Epithelial cell of prostate (primary cell): ENCODE measurements around the gene RESP18.
"Not testable (repeated sequence)": the region's sequence is repeated elsewhere in the genome, so short reads cannot be mapped to it uniquely, and the experiment has no call there.

ENCODE experiments used
- DNase-seq: peaks from one replicate; pipeline ENCODE4 v3.0.0-alpha.2; 2011; ENCODE audit warnings: low read depth, low spot score
- H3K27ac ChIP-seq: fragments of 450-650 bp; 2 replicates; pipeline ENCODE4 v1.5.1; 2017; ENCODE audit warnings: mild to moderate bottlenecking

RESP18 gene

GRCh38 chr2:219294356-219295351 lies 37.9 kb downstream of the RESP18 start:
- no peak for DNase-seq
- no peak overlapping the region for H3K27ac ChIP-seq

DNA sequence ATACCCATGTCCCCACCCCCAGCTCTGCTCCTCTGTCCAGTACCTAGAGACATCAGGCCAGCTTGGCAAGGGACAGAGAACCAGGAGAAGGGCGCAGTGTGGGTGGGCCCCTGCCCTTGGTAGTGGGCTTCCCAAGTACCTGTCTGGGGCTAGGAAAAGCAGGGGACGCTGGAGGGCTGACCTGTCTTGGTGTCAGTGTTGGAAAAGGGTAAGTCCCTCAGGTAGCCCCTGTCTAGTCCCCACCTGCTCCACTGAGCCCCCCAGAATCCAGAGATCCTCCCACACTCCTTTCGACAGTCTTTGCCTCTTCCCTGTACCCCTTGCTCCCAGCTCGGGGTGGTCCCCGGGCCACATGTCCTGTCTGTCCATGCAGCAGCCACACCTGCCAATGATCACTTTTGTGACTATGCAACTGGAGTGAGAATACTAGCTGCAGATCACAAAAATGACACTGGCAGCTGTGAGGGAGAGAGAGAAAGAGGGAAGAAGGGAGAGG lies 38.8 kb downstream of the RESP18 start:
- no peak overlapping the region for H3K27ac ChIP-seq
- DNase-seq: no peak

GRCh38 chr2:219292616-219293015 lies 39.9 kb downstream of the RESP18 start:
- no peak overlapping the region for H3K27ac ChIP-seq
- no peak for DNase-seq

GRCh38 chr2:219291910-219292490 lies 40.5 kb downstream of the RESP18 start:
- no peak for DNase-seq

GRCh38 chr2:219291394-219291793 lies 41.1 kb downstream of the RESP18 start:
- no peak for DNase-seq
- H3K27ac ChIP-seq: no peak overlapping the region

More at GRCh38 chr2:219291910-219292490, 40.5 kb downstream of the RESP18 start:
- no peak overlapping the region for H3K27ac ChIP-seq

DNA sequence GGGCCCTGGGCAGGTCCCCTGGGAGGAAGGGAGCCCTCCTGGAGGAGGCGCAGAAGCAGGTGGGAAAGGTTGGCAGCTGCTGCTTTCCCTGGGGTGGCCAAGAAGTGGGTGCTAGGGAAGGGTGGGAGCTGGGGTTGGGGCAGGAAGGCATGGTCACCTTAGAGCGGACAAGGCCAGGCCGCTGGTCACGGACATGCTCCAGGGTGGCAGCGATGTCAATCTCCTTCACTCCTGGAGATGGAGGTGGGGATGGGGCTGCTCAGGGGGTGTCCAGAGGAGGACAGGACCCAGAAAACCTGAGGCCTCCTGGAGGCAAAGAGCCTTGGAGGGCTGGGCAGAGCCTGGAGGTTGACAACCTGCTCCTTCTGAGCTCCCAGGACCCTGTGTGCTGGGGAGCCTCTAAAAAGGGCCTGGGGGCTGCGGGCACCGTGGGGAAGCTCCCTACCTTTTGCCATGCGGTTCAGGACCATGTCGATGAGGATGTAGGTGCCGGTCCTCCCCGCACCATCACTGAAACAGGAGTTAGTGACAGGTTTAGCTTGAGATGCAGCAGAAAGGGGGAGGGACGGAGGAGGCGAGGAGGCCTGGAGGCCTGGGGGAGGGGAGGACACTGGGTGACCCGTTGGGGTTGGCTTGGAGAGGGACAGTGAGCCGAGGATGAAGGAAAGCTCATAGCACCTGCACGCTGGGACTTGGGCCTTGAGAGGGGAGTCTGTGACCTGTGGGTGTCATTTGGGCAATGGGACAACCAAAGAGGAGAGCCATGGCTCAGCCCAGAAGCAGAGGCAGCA lies 42.0 kb downstream of the RESP18 start:
- no peak overlapping the region for H3K27ac ChIP-seq
- DNase-seq: no peak

GRCh38 chr2:219289537-219290361 lies 42.8 kb downstream of the RESP18 start:
- no peak for DNase-seq
- H3K27ac ChIP-seq: no peak overlapping the region

GRCh38 chr2:219289195-219289536 lies 43.4 kb downstream of the RESP18 start:
- DNase-seq: no peak
- no peak overlapping the region for H3K27ac ChIP-seq

DNA sequence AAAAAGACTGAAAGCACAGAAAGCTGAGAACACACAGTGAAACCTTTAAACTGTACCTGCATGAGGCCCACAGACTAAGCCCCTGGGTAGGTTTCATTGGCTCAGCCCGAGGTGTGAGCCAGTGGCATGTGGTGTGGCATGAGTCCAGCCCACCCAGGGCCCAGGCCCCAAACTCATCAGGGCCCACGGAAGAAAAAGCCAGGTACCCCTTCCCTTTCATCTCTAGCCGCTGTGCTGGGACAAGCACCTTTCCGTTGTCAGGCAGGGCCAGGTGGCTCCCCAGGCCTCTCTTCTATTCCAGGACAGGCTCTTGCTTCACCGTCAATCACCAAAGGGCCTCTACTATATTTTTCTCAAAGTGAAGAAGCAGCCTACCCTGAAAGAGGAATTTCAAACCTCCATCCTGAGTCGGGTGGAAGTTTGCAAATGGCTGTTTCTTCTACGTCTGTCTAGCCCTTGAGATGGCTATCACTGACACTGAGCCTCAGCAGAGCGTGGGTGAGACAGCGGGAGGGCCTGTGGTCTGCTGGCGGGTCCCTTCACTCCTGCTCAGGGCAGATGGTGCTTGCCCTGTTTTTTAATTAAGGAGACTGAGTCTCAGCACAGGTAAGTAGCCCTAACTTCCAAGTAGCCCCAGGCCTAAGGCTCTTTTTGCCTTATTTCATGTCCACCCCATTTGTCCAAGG lies 44.8 kb downstream of the RESP18 start:
- no peak overlapping the region for H3K27ac ChIP-seq
- no peak for DNase-seq

DNA sequence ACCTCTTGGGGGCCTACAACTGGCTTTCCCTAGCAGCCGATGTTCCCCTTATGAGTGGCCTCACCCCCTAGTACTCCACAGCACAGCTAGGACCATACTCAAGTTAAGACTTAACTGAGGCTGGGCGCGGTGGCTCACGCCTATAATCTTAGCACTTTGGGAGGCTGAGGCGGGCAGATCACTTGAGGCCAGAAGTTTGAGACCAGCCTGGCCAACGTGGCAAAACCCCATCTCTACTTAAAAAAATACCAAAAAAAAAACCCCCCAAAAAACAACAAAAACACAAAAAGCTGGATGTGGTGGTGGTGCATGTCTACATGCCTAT lies 45.5 kb downstream of the RESP18 start:
- DNase-seq: not testable (repeated sequence)

GRCh38 chr2:219286436-219287115 lies 46.0 kb downstream of the RESP18 start:
- H3K27ac ChIP-seq: peak overlapping the region; percentile 63
- DNase-seq: no peak

More for the DNA sequence above, 45.5 kb downstream of the RESP18 start:
- peak overlapping the region; percentile 63 for H3K27ac ChIP-seq

GRCh38 chr2:219285894-219286425 lies 46.6 kb downstream of the RESP18 start:
- peak overlapping the region; percentile 63 for H3K27ac ChIP-seq
- DNase-seq: no peak

DNA sequence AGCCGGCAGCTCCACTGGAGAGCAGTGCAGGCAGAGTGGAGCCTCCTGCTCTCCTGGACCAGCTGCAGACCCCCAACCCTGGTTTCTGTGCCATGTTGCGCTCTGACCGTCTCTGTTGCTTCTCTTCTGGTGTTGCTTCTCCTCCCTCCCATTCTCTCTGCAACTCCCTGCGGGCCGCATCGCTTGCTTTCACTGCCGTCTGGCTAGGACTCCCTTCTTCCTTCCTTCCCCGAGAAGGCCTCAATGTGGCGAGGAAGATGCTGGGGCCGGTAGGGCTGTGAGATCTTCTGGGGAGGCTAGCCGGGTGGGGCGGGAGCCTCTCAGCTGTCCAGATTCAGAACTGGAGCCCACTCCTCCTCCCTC lies 47.2 kb downstream of the RESP18 start:
- DNase-seq: no peak
- peak overlapping the region; percentile 63 for H3K27ac ChIP-seq

DNA sequence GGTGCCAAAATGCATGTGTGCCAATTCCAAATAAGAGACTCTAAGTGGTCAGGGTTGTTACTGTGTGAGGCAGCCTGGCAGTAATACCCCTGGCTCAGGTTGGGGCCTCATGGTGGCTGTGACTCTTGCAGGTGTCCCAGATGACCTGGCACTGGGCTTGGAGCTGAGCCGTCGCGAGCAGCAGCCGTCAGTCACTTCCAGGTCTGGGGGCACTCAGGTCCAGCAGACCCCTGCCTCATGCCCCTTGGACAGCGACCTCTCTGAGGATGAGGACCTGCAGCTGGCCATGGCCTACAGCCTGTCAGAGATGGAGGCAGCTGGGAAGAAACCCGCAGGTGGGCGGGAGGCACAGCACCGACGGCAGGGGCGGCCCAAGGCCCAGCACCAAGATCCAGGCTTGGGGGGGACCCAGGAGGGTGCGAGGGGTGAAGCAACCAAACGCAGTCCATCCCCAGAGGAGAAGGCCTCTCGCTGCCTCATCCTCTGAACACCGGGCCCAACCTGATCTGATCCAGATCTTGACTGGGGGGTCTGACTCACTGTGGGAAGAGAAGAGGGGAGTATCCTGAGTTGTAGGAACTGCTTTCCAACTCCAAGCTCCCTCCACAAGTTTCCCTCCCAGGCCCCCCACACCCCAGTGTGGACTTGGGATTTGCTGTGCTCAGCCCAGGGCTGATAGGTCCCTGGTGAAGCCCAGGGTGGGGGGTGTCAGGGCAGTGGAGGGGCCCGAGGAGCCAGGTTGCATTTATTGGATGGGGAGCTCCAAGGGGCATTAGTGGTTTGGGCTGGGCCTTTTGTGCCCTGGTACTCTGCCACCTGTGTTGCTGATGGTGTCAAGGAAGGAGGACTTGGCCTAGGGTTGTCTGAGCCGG lies 47.8 kb downstream of the RESP18 start:
- peak overlapping the region; percentile 63 for H3K27ac ChIP-seq
- DNase-seq: no peak

GRCh38 chr2:219282943-219283581 lies 49.5 kb downstream of the RESP18 start:
- DNase-seq: no peak
- H3K27ac ChIP-seq: no peak overlapping the region

- DNase-seq: no peak
- H3K27ac ChIP-seq: no peak overlapping the region
Measured at GRCh38 chr2:219282375-219282774, 50.2 kb downstream of the RESP18 start.

DNA sequence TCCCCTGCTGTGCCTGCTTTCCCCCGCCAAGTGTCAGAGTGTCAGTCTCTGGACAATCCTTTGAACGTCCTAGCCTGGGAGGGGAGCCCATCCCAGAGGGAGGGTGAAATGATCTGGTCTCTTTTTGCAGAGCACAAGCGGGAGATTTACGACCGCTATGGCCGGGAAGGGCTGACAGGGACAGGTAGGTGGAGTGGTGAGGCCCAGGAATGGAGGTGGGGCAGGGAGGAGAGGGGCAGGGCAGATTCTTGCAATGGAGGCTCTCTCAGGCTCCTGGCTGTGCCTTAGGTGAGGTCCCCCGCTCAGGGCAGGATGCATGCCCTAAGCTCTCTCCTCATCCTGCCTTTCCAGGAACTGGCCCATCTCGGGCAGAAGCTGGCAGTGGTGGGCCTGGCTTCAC lies 51.0 kb downstream of the RESP18 start:
- H3K27ac ChIP-seq: no peak overlapping the region
- no peak for DNase-seq
